HG02981 (cell line): Measurements from ENCODE around the gene OR8B4.
A peak's percentile ranks its signal among the peaks of the same experiment; 100 is the strongest.
"Not testable (repeated sequence)": the region's sequence is repeated elsewhere in the genome, so short reads cannot be mapped to it uniquely, and the experiment has no call there.

Experiments used
- ATAC-seq: cut with Tn5 transposase; IDR thresholded peaks from one replicate; pipeline ENCODE4 v1.9.1; 2021; ENCODE audit warnings: mild to moderate bottlenecking, moderate library complexity; ENCODE audit not compliant: unreplicated experiment

OR8B4 gene

DNA sequence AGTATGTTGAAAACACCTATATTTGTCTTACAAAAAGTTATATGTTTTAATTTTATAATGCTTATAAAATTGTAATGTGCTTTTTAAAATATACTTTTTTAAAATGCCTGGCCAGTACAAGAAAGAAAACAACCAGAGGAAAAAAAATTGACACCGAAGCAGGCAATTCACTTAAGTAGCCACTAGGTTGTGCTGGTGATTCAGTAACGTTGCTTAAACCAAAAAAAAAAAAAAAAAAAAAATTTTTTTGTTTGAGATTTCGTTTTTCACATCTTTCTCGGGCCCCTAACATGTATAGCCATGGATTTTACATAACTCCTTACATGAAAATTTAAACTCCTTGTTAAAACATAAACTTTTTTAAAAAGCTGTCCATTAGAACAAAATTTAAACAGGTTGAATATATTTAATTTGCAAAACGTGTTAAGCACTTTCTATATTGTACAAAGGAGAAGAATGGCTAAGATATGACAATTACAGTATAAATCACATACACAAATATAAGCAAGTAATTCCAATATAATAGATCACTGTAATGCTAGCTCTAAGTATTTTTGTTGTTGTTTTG lies 9.2 kb downstream of the OR8B4 start:
- ATAC-seq, result no peak

DNA sequence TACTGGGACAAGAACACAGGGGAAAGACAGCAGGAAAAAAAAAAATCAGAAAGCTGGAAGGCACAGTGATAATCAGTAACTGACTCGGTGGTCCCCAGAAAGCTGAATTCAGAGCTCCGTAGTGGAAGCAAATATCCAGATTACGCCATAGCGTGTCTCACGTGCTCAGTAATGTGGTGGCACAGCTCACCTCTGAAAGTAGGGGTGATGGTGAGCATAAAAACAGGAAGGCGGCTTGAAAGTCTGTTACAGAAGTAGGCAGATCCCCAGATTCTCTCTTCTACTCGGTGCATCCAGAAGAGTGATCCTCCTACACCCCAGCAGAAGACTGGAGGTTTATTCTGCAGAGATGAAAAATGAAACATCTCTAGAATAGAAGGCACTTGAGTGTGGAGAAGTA lies 14.8 kb downstream of the OR8B4 start:
- ATAC-seq, result no peak

DNA sequence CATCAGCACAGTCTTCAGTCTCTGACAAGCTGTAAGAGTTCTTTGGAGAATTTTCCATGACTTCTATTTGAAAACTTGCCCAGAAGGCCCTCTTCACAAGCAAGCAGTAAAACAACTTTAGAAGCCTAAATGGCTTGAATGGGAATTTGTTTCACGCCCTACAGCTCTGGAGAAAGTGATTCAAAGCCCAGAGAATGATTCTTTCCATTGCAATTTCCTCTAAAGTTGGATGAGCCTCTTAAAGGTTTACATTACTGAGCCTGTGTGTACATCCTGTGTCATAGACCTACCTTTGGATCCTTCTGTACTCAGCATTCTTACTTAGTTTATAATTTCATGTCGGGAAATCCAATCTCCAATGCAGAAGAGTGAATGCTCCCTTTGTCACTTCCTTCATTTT lies 19.1 kb downstream of the OR8B4 start:
- no peak for ATAC-seq

DNA sequence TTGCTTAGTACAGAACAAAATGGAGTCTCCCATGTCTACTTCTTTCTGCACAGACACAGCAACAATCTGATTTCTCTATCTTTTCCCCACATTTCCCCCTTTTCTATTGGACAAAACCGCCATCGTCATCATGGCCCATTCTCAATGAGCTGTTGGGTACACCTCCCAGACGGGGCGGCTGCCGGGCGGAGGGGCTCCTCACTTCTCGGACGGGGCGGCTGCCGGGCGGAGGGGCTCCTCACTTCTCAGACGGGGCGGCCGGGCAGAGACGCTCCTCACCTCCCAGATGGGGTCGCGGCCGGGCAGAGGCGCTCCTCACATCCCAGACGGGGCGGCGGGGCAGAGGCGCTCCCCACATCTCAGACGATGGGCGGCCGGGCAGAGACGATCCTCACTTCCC lies 21.5 kb downstream of the OR8B4 start:
- not testable (repeated sequence) for ATAC-seq

DNA sequence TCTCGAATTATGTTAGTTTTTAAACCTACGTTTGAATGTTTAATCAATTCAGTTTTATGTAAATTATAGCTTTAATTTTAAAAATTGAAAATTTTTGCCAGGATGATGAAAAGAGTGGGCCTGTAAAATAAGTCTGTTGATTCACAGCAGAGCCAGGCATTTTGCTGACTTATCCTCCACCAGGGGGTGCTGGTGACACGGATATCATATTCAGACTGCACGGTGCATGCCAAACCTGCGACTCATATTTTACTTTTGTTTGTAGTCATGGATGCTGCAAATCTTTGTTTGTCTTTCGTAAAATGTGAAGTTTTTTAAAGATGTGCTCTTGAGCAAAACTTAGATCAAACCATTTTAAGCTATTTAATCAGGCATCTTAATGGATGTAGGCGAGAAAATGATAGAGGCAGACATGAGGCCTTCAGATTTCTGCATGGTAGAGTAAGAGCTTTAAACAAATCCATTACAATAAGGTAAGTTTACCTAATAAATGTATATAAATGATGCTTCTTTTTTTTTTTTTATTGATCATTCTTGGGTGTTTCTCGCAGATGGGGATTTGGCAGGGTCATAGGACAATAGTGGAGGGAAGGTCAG lies 22.2 kb downstream of the OR8B4 start:
- peak; percentile 95 for ATAC-seq

DNA sequence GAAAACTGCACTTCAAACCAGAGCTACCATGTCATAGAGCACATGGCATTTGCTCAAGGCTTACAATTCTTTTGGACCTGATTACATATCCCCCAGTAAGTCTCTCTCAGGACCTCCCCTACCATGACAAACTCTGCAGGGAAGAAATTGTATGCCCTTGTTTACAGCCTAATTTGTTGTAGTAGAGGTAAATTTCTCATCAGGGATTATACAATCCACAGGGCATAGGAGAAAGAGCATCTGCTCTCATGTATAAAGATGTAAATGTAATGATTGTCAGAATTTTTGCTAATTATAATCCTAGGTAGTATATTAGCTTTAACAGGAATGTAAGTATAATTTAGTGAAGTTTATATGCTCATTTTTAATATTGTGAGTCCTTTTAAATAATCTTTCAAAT lies 25.7 kb downstream of the OR8B4 start, which contains the start of gene OR8B3:
OR8B3 (minus strand) TSS at position 101 of the 400 bp plus-strand sequence. CDS start 1,673 bp downstream, outside the sequence.
- no peak for ATAC-seq

DNA sequence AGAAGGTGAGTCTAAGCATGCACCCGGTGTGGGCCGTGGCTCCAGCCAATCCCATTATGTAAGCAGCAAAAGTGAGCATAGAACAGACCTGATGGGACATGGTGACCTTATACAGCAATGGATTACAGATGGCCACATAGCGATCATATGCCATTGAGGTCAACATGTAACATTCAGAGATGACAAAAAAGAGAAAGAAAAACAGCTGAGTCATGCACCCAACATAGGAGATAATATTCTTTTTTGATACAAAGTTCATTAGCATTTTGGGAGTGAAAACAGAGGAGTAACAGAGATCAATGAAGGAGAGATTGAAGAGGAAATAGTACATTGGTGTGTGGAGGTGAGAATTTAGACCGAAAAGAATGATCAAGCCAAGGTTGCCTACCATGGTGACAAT lies 27.8 kb downstream of the OR8B4 start:
- not testable (repeated sequence) for ATAC-seq

DNA sequence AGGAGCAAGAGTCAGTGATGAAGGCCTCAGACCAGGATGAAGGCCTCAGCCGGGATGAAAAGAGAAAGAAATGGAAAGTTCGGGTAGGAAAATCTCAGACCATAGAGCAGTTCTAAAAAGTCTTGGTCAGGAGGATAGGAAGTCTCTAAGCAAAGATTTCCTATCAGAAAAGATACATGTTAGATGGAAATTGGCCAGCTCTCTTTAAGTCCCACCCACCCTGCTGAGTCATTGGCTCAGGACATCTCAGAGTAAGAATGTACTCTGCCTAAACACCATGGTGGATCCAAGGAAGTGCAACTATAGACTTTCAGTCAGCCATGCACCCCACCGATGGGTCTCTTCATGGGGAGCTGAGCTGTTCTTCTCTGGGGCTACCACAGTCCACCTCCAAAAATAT lies 30.3 kb downstream of the OR8B4 start:
- no peak for ATAC-seq

DNA sequence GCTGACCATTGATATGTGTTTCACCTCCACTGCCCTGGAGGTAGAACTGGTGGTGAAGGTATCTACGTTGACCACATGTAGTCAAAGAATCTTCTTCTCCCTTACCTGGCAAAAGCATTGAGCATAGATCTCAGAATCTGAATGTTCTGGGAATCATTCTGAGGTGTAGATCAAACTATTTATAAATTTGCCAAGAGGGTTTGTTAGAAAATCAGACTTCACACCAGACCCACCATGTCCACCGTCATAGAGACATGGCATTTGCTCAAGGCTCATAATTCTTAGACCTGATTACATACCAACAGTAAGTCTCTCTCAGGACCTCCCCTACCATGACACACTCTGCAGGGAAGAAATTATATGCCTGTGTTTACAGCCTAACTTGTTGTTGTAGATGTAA lies 40.3 kb downstream of the OR8B4 start, which contains the start of gene OR8B2:
OR8B2 (minus strand) TSS at position 101 of the 400 bp plus-strand sequence. CDS start 1,156 bp downstream, outside the sequence.
- ATAC-seq, result no peak

DNA sequence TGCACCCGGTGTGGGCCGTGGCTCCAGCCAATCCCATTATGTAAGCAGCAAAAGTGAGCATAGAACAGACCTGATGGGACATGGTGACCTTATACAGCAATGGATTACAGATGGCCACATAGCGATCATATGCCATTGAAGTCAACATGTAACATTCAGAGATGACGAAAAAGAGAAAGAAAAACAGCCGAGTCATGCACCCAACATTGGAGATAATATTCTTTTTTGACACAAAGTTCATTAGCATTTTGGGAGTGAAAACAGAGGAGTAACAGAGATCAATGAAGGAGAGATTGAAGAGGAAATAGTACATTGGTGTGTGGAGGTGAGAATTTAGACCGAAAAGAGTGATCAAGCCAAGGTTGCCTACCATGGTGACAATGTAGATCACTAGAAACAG lies 41.8 kb downstream of the OR8B4 start:
- ATAC-seq, result not testable (repeated sequence)

DNA sequence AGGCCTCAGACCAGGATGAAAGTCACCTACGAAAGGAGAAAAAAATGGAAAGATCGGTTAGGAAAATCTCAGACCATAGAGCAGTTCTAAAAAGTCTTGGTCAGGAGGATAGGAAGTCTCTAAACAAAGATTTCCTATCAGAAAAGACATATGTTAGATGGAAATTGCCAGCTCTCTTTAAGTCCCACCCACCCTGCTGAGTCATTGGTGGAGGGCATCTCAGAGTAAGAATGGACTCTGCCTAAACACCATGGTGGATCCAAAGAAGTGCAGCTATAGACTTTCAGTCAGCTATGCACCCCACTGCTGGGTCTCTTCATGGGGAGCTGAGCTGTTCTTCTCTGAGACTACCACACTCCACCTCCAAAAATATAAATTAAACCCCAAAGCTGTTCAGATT lies 44.1 kb downstream of the OR8B4 start:
- ATAC-seq, result no peak

DNA sequence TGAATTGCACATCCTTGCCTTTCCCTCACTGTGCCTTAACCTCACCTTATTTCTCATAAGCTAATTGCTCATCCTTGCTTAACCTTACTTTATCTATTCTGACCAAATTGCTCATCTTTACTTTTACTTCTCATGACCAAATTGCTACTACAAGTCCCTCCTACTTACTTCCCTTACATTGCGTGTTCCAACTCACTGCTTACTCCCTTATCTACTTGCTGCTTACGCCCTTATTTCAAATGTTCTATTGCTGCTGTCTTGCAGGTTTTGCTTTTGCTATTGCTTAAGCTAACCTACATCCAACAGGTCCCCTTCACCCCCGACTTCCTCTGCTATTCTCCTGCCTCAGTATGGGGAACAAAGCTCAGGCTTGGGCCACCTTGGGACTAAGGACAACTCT lies 48.4 kb downstream of the OR8B4 start:
- no peak for ATAC-seq
